Esophagus squamous epithelium (tissue), 4 donors: ENCODE measurements around the gene KCNMB1.

Experiments
- POLR2A ChIP-seq, 4 donors: fragments of 450-650 bp; IDR thresholded peaks; one replicate each; pipeline ENCODE4 v1.6.1; 2017; ENCODE audit warnings: antibody characterized with exemption in 4 of 4, mild to moderate bottlenecking in 4 of 4, moderate library complexity in 3 of 4
- TF ChIP-seq, protein P1 (sequence below), 6 experiments: fragments of 450-650 bp in 4 of 6; fragments of 200-600 bp in 2 of 6; sonication (generic) in 2 of 6; IDR thresholded peaks; one replicate each; pipeline ENCODE4 v1.5.1; 2016 to 2019; ENCODE audit warnings: antibody characterized with exemption in 6 of 6, mild to moderate bottlenecking in 4 of 6, moderate library complexity in 4 of 6

DNA sequence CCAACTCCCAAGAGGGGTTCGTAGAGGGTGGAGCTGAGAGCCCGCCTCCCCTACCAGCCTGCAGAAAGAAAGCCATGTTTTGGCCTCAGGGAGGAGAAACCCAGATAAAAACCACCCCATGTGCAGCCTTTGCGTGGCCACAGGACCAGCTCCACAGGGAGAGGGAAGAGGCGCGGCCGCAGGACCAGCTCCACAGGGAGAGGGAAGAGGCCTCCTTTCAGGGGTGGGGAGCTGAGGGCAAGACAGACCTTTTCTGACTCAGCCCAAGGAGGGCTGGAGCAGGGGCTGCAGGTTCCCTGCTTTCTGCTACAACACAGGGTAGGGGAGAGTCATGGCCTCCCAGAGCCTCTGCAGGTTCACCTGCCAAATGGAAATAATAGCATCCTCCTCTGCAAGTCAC, 37.6 kb upstream of the KCNMB1 start:
- TF ChIP-seq, protein P1, sequence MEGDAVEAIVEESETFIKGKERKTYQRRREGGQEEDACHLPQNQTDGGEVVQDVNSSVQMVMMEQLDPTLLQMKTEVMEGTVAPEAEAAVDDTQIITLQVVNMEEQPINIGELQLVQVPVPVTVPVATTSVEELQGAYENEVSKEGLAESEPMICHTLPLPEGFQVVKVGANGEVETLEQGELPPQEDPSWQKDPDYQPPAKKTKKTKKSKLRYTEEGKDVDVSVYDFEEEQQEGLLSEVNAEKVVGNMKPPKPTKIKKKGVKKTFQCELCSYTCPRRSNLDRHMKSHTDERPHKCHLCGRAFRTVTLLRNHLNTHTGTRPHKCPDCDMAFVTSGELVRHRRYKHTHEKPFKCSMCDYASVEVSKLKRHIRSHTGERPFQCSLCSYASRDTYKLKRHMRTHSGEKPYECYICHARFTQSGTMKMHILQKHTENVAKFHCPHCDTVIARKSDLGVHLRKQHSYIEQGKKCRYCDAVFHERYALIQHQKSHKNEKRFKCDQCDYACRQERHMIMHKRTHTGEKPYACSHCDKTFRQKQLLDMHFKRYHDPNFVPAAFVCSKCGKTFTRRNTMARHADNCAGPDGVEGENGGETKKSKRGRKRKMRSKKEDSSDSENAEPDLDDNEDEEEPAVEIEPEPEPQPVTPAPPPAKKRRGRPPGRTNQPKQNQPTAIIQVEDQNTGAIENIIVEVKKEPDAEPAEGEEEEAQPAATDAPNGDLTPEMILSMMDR (IDR thresholded peaks at IDR 0.05), result no peak
- TF ChIP-seq POLR2A (IDR thresholded peaks at IDR 0.05), result no peak
